Measurements from ENCODE around the gene MACROD2.

- TF ChIP-seq CTCF (IDR thresholded peaks at IDR 0.05) (no peak), POLR2A (IDR thresholded peaks at IDR 0.05) (no peak)
Measured at GRCh38 chr20:14432597-14432996, 437.3 kb downstream of the MACROD2 start.
